H1 (cell line): ENCODE results near the gene SHISAL1. TPM values are rescaled to one million over a fixed set of nuclear protein-coding genes. Genes with fewer than 3 reads are reported as not detected.

Experiments used
- CTCF ChIA-PET: fragments of 300-600 bp; sonication (Branson Sonifier 250); formaldehyde crosslinking; loops from one replicate; lab custom pipeline; 2021; ENCODE audit not compliant: partially characterized antibody; lab: Charles Lee
- POLR2A ChIA-PET: fragments of 300-600 bp; sonication (Branson Sonifier 250); formaldehyde crosslinking; loops from one replicate; lab custom pipeline; 2021; ENCODE audit warnings: inconsistent platforms; ENCODE audit not compliant: partially characterized antibody; lab: Charles Lee
- DNase-seq, 2 experiments: peaks; one replicate each; pipeline versions ENCODE4 v3.0.0 to v3.0.0-alpha.2; 2010 to 2022; ENCODE audit warnings: low spot score in 2 of 2, low read depth in 1 of 2, mixed read lengths in 1 of 2
- FAIRE-seq: peaks from 2 replicates; lab custom pipeline; 2011; peaks lifted over from hg19 to GRCh38; lab: Jason Lieb, UNC
- H2AFZ ChIP-seq: 2 replicates; pipeline ENCODE4 v1.8.1; 2012; ENCODE audit warnings: low read length, inconsistent platforms
- H2AK5ac ChIP-seq: 2 replicates; pipeline ENCODE4 v1.6.1; 2013; ENCODE audit warnings: low read depth, low read length
- H2BK120ac ChIP-seq: replicated peaks from 2 replicates; pipeline ENCODE3; 2013; ENCODE audit warnings: low read depth, low read length, inconsistent platforms
- H2BK12ac ChIP-seq: 2 replicates; pipeline ENCODE4 v1.6.1; 2013; ENCODE audit warnings: low read depth, low read length
- H2BK15ac ChIP-seq: 2 replicates; pipeline ENCODE4 v1.6.1; 2013; ENCODE audit warnings: low read length
- H2BK20ac ChIP-seq: 2 replicates; pipeline ENCODE4 v1.6.1; 2013; ENCODE audit warnings: low read length
- H2BK5ac ChIP-seq: 2 replicates; pipeline ENCODE4 v1.6.1; 2013; ENCODE audit warnings: low read depth, low read length
- H3K14ac ChIP-seq: 2 replicates; pipeline ENCODE4 v1.6.1; 2013; ENCODE audit warnings: inconsistent platforms; ENCODE audit not compliant: insufficient read length
- H3K18ac ChIP-seq: 2 replicates; pipeline ENCODE4 v1.6.1; 2013; ENCODE audit warnings: low read length; ENCODE audit errors: extremely low read depth
- H3K23ac ChIP-seq: 2 replicates; pipeline ENCODE4 v1.6.1; 2013; ENCODE audit warnings: inconsistent platforms; ENCODE audit not compliant: insufficient read length
- H3K23me2 ChIP-seq: 2 replicates; pipeline ENCODE4 v1.6.1; 2013; ENCODE audit warnings: low read depth, low read length
- H3K27ac ChIP-seq: 2 replicates; pipeline ENCODE4 v1.6.1; 2011; ENCODE audit warnings: low read depth, low read length, inconsistent platforms
- H3K27me3 ChIP-seq, 4 experiments: replicated peaks in 1 of 4; 1 replicate in 1 of 4; 2 replicates in 3 of 4; pipeline versions ENCODE4 v1.6.1 to v1.8.1; 2011 to 2013; ENCODE audit warnings: low read length in 3 of 4, mild to moderate bottlenecking in 3 of 4, inconsistent platforms in 2 of 4, mixed read lengths in 2 of 4, moderate library complexity in 1 of 4; ENCODE audit not compliant: control insufficient read depth in 3 of 4, insufficient read depth in 3 of 4; ENCODE audit errors: extremely low read depth in 1 of 4
- H3K36me3 ChIP-seq, 4 experiments: 2 replicates each; pipeline versions ENCODE4 v1.6.1 to v1.8.1; 2011 to 2013; ENCODE audit warnings: mild to moderate bottlenecking in 4 of 4, low read length in 3 of 4, moderate library complexity in 2 of 4, control low read depth in 1 of 4, inconsistent platforms in 1 of 4; ENCODE audit not compliant: insufficient read depth in 4 of 4, control insufficient read depth in 2 of 4
- H3K4ac ChIP-seq: replicated peaks from 2 replicates; pipeline ENCODE3; 2013; ENCODE audit warnings: low read length, low read depth, mixed read lengths, inconsistent platforms; ENCODE audit not compliant: insufficient read length
- H3K4me1 ChIP-seq, 4 experiments: replicated peaks in 1 of 4; 1 replicate in 1 of 4; 2 replicates in 3 of 4; pipeline versions ENCODE4 v1.6.1 to v1.8.1; 2011 to 2013; ENCODE audit warnings: low read length in 3 of 4, inconsistent platforms in 2 of 4, mixed read lengths in 1 of 4; ENCODE audit not compliant: insufficient read depth in 4 of 4, control insufficient read depth in 3 of 4
- H3K4me2 ChIP-seq, 2 experiments: 2 replicates each; pipeline versions ENCODE4 v1.6.1 to v1.8.1; 2011 to 2013; ENCODE audit warnings: low read depth in 2 of 2, low read length in 2 of 2, control low read depth in 1 of 2, inconsistent platforms in 1 of 2, mild to moderate bottlenecking in 1 of 2; ENCODE audit not compliant: insufficient read depth in 1 of 2
- H3K4me3 ChIP-seq, 4 experiments: fragments of 200-600, 300-600 bp in 1 of 4; sonication (generic), shearing (Covaris generic), sonication (Bioruptor Twin) in 1 of 4; 2 replicates each; pipeline versions ENCODE4 v1.5.1 to v1.8.1; 2011 to 2016; ENCODE audit warnings: low read length in 4 of 4, low read depth in 3 of 4, control low read depth in 2 of 4, inconsistent platforms in 2 of 4, mild to moderate bottlenecking in 2 of 4, mixed read lengths in 1 of 4, moderate library complexity in 1 of 4; ENCODE audit not compliant: insufficient read depth in 2 of 4; ENCODE audit errors: extremely low read depth in 1 of 4
- H3K56ac ChIP-seq: replicated peaks from 2 replicates; pipeline ENCODE3; 2013; ENCODE audit warnings: low read depth, mild to moderate bottlenecking, mixed read lengths, low read length, inconsistent platforms; ENCODE audit not compliant: insufficient read length
- H3K79me1 ChIP-seq: 2 replicates; pipeline ENCODE4 v1.6.1; 2013; ENCODE audit warnings: low read depth, low read length, control low read depth
- H3K79me2 ChIP-seq, 2 experiments: 2 replicates each; pipeline versions ENCODE4 v1.6.1 to v1.8.1; 2012 to 2013; ENCODE audit warnings: low read length in 2 of 2, mild to moderate bottlenecking in 2 of 2, inconsistent platforms in 1 of 2; ENCODE audit not compliant: insufficient read depth in 2 of 2, control insufficient read depth in 1 of 2
- H3K9ac ChIP-seq, 4 experiments: replicated peaks in 1 of 4; 1 replicate in 1 of 4; 2 replicates in 3 of 4; pipeline versions ENCODE4 v1.6.1 to v1.8.1; 2011 to 2013; ENCODE audit warnings: low read depth in 3 of 4, low read length in 3 of 4, control low read depth in 2 of 4, mild to moderate bottlenecking in 2 of 4, moderate library complexity in 2 of 4, inconsistent platforms in 1 of 4; ENCODE audit errors: extremely low read depth in 1 of 4
- H3K9me3 ChIP-seq, 2 experiments: 2 replicates each; pipeline versions ENCODE4 v1.6.1 to v1.8.1; 2012 to 2013; ENCODE audit warnings: mild to moderate bottlenecking in 2 of 2, moderate library complexity in 2 of 2, control low read depth in 1 of 2, inconsistent platforms in 1 of 2, low read depth in 1 of 2, low read length in 1 of 2, mixed read lengths in 1 of 2; ENCODE audit not compliant: insufficient read depth in 2 of 2
- H4K20me1 ChIP-seq, 2 experiments: replicated peaks in 1 of 2; 2 replicates each; pipeline versions ENCODE3 to v1.8.1; 2011 to 2013; ENCODE audit warnings: inconsistent platforms in 2 of 2, low read length in 2 of 2, mild to moderate bottlenecking in 1 of 2; ENCODE audit not compliant: insufficient read depth in 2 of 2, control insufficient read depth in 1 of 2
- H4K5ac ChIP-seq: 2 replicates; pipeline ENCODE4 v1.6.1; 2013; ENCODE audit warnings: low read length, low read depth, mixed read lengths, inconsistent platforms; ENCODE audit not compliant: insufficient read length
- H4K8ac ChIP-seq: 2 replicates; pipeline ENCODE4 v1.8.0; 2013; ENCODE audit warnings: mild to moderate bottlenecking, moderate library complexity, low read length, inconsistent platforms; ENCODE audit not compliant: insufficient read depth; ENCODE audit errors: extremely low read depth
- H4K91ac ChIP-seq: replicated peaks from 2 replicates; pipeline ENCODE3; 2013; ENCODE audit warnings: low read length, mixed read lengths, inconsistent platforms; ENCODE audit not compliant: insufficient read length
- GTF2F1 ChIP-seq: IDR thresholded peaks from 2 replicates; pipeline ENCODE4 v1.6.1; 2012; ENCODE audit warnings: low read depth, low read length, improper control_type of control experiment, borderline replicate concordance
- KDM5A ChIP-seq: fragments of 200-600 bp; IDR thresholded peaks from 2 replicates; pipeline ENCODE4 v1.7.1; 2012; ENCODE audit warnings: mild to moderate bottlenecking, low read length, inconsistent platforms, mixed read lengths
- RAD21 ChIP-seq, 2 experiments: IDR thresholded peaks in 1 of 2; conservative IDR thresholded peaks in 1 of 2; 2 replicates each; pipeline ENCODE4 v1.6.1; 2011; ENCODE audit warnings: low read depth in 2 of 2, low read length in 2 of 2, improper control_type of control experiment in 1 of 2, inconsistent platforms in 1 of 2, mild to moderate bottlenecking in 1 of 2, moderate library complexity in 1 of 2
- SAP30 ChIP-seq: fragments of 300-600 bp; sonication (generic); IDR thresholded peaks from 2 replicates; pipeline ENCODE4 v1.7.1; 2012; ENCODE audit warnings: low read length, moderate library complexity, mild to moderate bottlenecking, inconsistent platforms; ENCODE audit not compliant: insufficient read depth, insufficient replicate concordance
- WGBS, 2 experiments: shearing (Covaris generic) in 1 of 2; methylation state at CpG; one replicate each; pipeline versions ENCODE4 v1.1.6 to v1.1.7; 2013 to 2015; ENCODE audit warnings: low lambda C conversion rate in 2 of 2, mixed read lengths in 2 of 2, inconsistent platforms in 1 of 2, low coverage in 1 of 2, missing lambda C conversion rate in 1 of 2; ENCODE audit not compliant: insufficient replicate concordance in 2 of 2, insufficient coverage in 1 of 2, insufficient read length in 1 of 2; ENCODE audit errors: extremely low coverage in 1 of 2, missing lambda C conversion rate in 1 of 2; 5-methylcytosine and 5-hydroxymethylcytosine counted together
- polyA plus RNA-seq, 7 experiments: library from polyadenylated mRNA; depleted of rRNA in 3 of 7; stranded (reverse) in 5 of 7; unstranded in 2 of 7; fragments of >200 nt in 5 of 7; fragments of 200-250 nt in 2 of 7; gene quantifications; 1 replicate in 5 of 7; 2 replicates in 1 of 7; 4 replicates in 1 of 7; pipeline versions ENCODE4 v1.2.1 to v1.2.3, GENCODE V29; 2011 to 2013; ENCODE audit warnings: missing spikeins in 2 of 7, mixed read lengths in 2 of 7
- total RNA-seq: library from RNA; stranded (reverse); fragmentation: NEBNext Ultra II Directional; extraction: Animal tissue kit (Norgen Biotek cat#: 25700); gene quantifications from 2 replicates; pipeline ENCODE4 v1.2.1, GENCODE V29; 2021
- TF ChIP-seq, protein P1 (sequence below), 3 experiments: IDR thresholded peaks; 1 replicate in 2 of 3; 2 replicates in 1 of 3; pipeline versions ENCODE4 v1.5.1 to v1.6.1; 2011; ENCODE audit warnings: low read length in 3 of 3, mild to moderate bottlenecking in 3 of 3, inconsistent platforms in 2 of 3, low read depth in 1 of 3, moderate library complexity in 1 of 3; ENCODE audit not compliant: insufficient read depth in 1 of 3; ENCODE audit errors: control extremely low read depth in 1 of 3

Gene SHISAL1
- total and polyA plus RNA-seq, 2 of the 8 experiments (the other 6 are each of a cell fraction or from before 2014, with no cell fraction given): 3.7 to 5.8 TPM

DNA sequence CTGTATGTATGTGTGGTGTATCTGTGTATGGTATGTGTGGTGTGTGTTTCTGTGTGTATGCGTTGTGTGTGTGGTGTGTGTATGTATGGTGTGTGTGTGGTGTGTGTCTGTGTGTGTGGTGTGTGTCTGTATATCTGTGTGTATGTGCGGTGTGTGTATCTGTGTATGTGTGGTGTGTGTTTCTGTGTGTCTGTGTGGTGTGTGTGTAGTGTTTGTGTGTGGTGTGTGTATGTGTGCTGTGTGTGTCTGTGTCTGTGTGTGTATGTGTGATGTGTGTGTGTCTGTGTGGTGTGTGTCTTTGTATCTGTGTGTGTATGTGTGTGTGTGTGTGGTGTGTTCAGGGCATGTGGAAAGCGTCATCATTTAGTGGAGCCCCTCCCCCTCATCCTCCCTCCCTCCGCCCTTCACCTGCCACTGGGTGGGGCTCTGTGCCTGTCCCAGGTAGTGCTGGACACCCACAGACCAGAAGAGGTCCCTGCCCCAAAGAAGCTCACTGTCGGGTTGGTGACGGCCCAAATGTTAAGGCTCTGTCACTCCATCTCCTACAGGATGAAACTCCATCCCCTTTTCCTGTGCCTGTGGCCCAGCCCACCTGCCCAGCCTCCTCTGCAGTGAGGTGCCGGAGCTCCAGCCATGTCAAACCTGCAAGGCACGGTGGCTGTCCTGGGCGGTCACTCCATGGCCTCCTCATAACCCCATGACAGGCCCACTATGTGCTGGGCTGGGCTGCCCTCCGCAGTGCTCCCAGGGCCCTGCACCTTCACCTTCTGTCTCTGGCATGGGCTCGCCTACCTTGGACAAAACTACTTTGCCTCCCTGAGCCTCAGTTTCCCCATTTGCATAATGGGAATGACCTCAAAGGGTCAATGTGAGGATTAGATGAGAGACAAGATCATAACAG, 23.4 kb upstream of the SHISAL1 start:
- Histone ChIP-seq H2BK15ac (peak overlapping the region; percentile 84), H3K4me2 (no peak overlapping the region), H3K56ac (peak overlapping the region; percentile 99), H2BK12ac (peak overlapping the region; percentile 94), H4K91ac (peak overlapping the region; percentile 93), H3K79me1 (no peaks in the 10 kb centered on the region; the same call in 1 of the 2 replicates), H3K18ac (no peak overlapping the region), H2BK5ac (peak overlapping the region; percentile 84; the same call in 1 of the 2 replicates), H3K9me3 (no peaks in the 10 kb centered on the region), H2BK20ac (peak overlapping the region; percentile 88; the same call in 1 of the 2 replicates), H3K4ac (peak overlapping the region; percentile 61), H3K27me3 (peaks cover 0 to 20% (median 9%) of the 10 kb centered on the region in 4 experiments; a peak in 6 of 7 replicates), H3K4me1 (peaks cover 4 to 28% (median 18%) of the 10 kb centered on the region in 4 experiments), H3K79me2 (no peaks in the 10 kb centered on the region), H3K14ac (no peak overlapping the region), H3K23me2 (peaks cover 28% of the 10 kb centered on the region), H3K4me3 (no peak overlapping the region), H3K27ac (no peak overlapping the region), H3K9ac (no peak overlapping the region; a peak in 1 of 7 replicates), H2BK120ac (no peak overlapping the region), H4K5ac (no peak overlapping the region), H2AK5ac (peak overlapping the region; percentile 100), H4K8ac (peak overlapping the region; percentile 38; the same call in 1 of the 2 replicates), H4K20me1 (peaks cover 0 to 15% of the 10 kb centered on the region in 2 experiments), H3K23ac (peak overlapping the region; percentile 18), H3K36me3 (no peaks in the 10 kb centered on the region), H2AFZ (no peak overlapping the region)
- DNase-seq: no peak
- 82% methylated on average over 11 of the region's 11 CpGs; no CpG with 5 or more reads in 1 of the 2 experiments for WGBS, 2 experiments
- ChIA-PET CTCF (interaction anchor here (0.7 to 1.5 kb wide), 8 partner anchors 13 to 289 kb away, joined by 3 to 9 read pairs (median 3); no protein-coding TSS in a partner anchor), POLR2A (interaction anchor here (0.6 kb wide), 1 partner anchor 9 kb away, joined by 3 read pairs; no protein-coding TSS in a partner anchor)
- peak; percentile 50 for FAIRE-seq
- peak; percentile 39 to 60 for TF ChIP-seq RAD21 (IDR thresholded peaks at IDR 0.05 in 1 of 2, conservative IDR thresholded peaks at IDR 0.05 in 1 of 2; ENCODE audit: low read depth in 2 of 2, low read length in 2 of 2)
- TF ChIP-seq, protein P1, sequence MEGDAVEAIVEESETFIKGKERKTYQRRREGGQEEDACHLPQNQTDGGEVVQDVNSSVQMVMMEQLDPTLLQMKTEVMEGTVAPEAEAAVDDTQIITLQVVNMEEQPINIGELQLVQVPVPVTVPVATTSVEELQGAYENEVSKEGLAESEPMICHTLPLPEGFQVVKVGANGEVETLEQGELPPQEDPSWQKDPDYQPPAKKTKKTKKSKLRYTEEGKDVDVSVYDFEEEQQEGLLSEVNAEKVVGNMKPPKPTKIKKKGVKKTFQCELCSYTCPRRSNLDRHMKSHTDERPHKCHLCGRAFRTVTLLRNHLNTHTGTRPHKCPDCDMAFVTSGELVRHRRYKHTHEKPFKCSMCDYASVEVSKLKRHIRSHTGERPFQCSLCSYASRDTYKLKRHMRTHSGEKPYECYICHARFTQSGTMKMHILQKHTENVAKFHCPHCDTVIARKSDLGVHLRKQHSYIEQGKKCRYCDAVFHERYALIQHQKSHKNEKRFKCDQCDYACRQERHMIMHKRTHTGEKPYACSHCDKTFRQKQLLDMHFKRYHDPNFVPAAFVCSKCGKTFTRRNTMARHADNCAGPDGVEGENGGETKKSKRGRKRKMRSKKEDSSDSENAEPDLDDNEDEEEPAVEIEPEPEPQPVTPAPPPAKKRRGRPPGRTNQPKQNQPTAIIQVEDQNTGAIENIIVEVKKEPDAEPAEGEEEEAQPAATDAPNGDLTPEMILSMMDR (IDR thresholded peaks at IDR 0.05; ENCODE audit: control extremely low read depth in 1 of 3, insufficient read depth in 1 of 3, low read depth in 1 of 3, low read length in 3 of 3): peak; percentile 25 to 40 (median 39)
- no peak for TF ChIP-seq SAP30
- no peak for TF ChIP-seq GTF2F1
- no peak for TF ChIP-seq KDM5A
